ENCODE measurements around the gene PTPRT.

Gene PTPRT

GRCh38 chr20:43151901-43152300 lies 37.8 kb downstream of the PTPRT start:
- TF ChIP-seq NFIC (IDR thresholded peaks at IDR 0.05) = no peak
- no peak for TF ChIP-seq TCF12 (IDR thresholded peaks at IDR 0.05; ENCODE audit: low read depth)
- no peak for TF ChIP-seq REST (IDR thresholded peaks at IDR 0.05; ENCODE audit: low read depth)
- TF ChIP-seq ZBTB7A (IDR thresholded peaks at IDR 0.05; ENCODE audit: low read depth) = no peak
- no peak for TF ChIP-seq FOXM1 (IDR thresholded peaks at IDR 0.05; ENCODE audit: borderline replicate concordance, low read depth)
- no peak for TF ChIP-seq TEAD4 (IDR thresholded peaks at IDR 0.05)
- TF ChIP-seq EGR1 (IDR thresholded peaks at IDR 0.05) = no peak
- TF ChIP-seq EP300 (IDR thresholded peaks at IDR 0.05; ENCODE audit: borderline replicate concordance) = no peak
- TF ChIP-seq YY1 (IDR thresholded peaks at IDR 0.05; ENCODE audit: low read depth) = no peak
- no peak for TF ChIP-seq TAF1 (IDR thresholded peaks at IDR 0.05; ENCODE audit: low read depth)
- no peak for TF ChIP-seq USF1 (IDR thresholded peaks at IDR 0.05)
- TF ChIP-seq MAX (IDR thresholded peaks at IDR 0.05) = no peak
- TF ChIP-seq CEBPB (IDR thresholded peaks at IDR 0.05) = no peak
- no peak for TF ChIP-seq RAD21 (IDR thresholded peaks at IDR 0.05; ENCODE audit: low read depth)
- no peak for TF ChIP-seq CREB1 (IDR thresholded peaks at IDR 0.05; ENCODE audit: low read depth)

GRCh38 chr20:43151256-43151655 lies 38.5 kb downstream of the PTPRT start:
- TF ChIP-seq NFIC (IDR thresholded peaks at IDR 0.05) (no peak), ZBTB7A (IDR thresholded peaks at IDR 0.05; ENCODE audit: low read depth) (no peak), RAD21 (IDR thresholded peaks at IDR 0.05; ENCODE audit: low read depth) (no peak), REST (IDR thresholded peaks at IDR 0.05; ENCODE audit: low read depth) (no peak), MAX (IDR thresholded peaks at IDR 0.05) (no peak), EP300 (IDR thresholded peaks at IDR 0.05; ENCODE audit: borderline replicate concordance) (no peak), USF1 (IDR thresholded peaks at IDR 0.05) (no peak), YY1 (IDR thresholded peaks at IDR 0.05; ENCODE audit: low read depth) (no peak), FOXM1 (IDR thresholded peaks at IDR 0.05; ENCODE audit: borderline replicate concordance, low read depth) (no peak), TAF1 (IDR thresholded peaks at IDR 0.05; ENCODE audit: low read depth) (no peak), CEBPB (IDR thresholded peaks at IDR 0.05) (no peak), CREB1 (IDR thresholded peaks at IDR 0.05; ENCODE audit: low read depth) (no peak), TEAD4 (IDR thresholded peaks at IDR 0.05) (no peak), EGR1 (IDR thresholded peaks at IDR 0.05) (no peak), TCF12 (IDR thresholded peaks at IDR 0.05; ENCODE audit: low read depth) (no peak)

- TF ChIP-seq EGR1 (IDR thresholded peaks at IDR 0.05) (no peak), EP300 (IDR thresholded peaks at IDR 0.05; ENCODE audit: borderline replicate concordance) (no peak), TAF1 (IDR thresholded peaks at IDR 0.05; ENCODE audit: low read depth) (no peak), CREB1 (IDR thresholded peaks at IDR 0.05; ENCODE audit: low read depth) (no peak), TEAD4 (IDR thresholded peaks at IDR 0.05) (no peak), RAD21 (IDR thresholded peaks at IDR 0.05; ENCODE audit: low read depth) (no peak), MAX (IDR thresholded peaks at IDR 0.05) (no peak), CEBPB (IDR thresholded peaks at IDR 0.05) (no peak), TCF12 (IDR thresholded peaks at IDR 0.05; ENCODE audit: low read depth) (no peak), FOXM1 (IDR thresholded peaks at IDR 0.05; ENCODE audit: borderline replicate concordance, low read depth) (no peak), YY1 (IDR thresholded peaks at IDR 0.05; ENCODE audit: low read depth) (no peak), ZBTB7A (IDR thresholded peaks at IDR 0.05; ENCODE audit: low read depth) (no peak)
Observed at GRCh38 chr20:43140726-43141125, 49.0 kb downstream of the PTPRT start.

GRCh38 chr20:43138061-43138770 lies 51.5 kb downstream of the PTPRT start:
- no peak for TF ChIP-seq EGR1 (IDR thresholded peaks at IDR 0.05)
- no peak for TF ChIP-seq REST (IDR thresholded peaks at IDR 0.05; ENCODE audit: low read depth)
- TF ChIP-seq TCF12 (IDR thresholded peaks at IDR 0.05; ENCODE audit: low read depth) = no peak
- no peak for TF ChIP-seq YY1 (IDR thresholded peaks at IDR 0.05; ENCODE audit: low read depth)
- TF ChIP-seq MAX (IDR thresholded peaks at IDR 0.05) = no peak
- TF ChIP-seq RAD21 (IDR thresholded peaks at IDR 0.05; ENCODE audit: low read depth) = no peak
- no peak for TF ChIP-seq USF1 (IDR thresholded peaks at IDR 0.05)
- no peak for TF ChIP-seq EP300 (IDR thresholded peaks at IDR 0.05; ENCODE audit: borderline replicate concordance)
- TF ChIP-seq ZBTB7A (IDR thresholded peaks at IDR 0.05; ENCODE audit: low read depth) = no peak
- TF ChIP-seq TEAD4 (IDR thresholded peaks at IDR 0.05) = no peak
- no peak for TF ChIP-seq CEBPB (IDR thresholded peaks at IDR 0.05)
- TF ChIP-seq TAF1 (IDR thresholded peaks at IDR 0.05; ENCODE audit: low read depth) = no peak
- no peak for TF ChIP-seq FOXM1 (IDR thresholded peaks at IDR 0.05; ENCODE audit: borderline replicate concordance, low read depth)
- no peak for TF ChIP-seq CREB1 (IDR thresholded peaks at IDR 0.05; ENCODE audit: low read depth)

All from Ishikawa (cell line).